ENCODE results near the gene AGBL4. TPM values are rescaled to one million over a fixed set of nuclear protein-coding genes. Genes with fewer than 3 reads are reported as not detected.
"Not testable (repeated sequence)": the region's sequence is repeated elsewhere in the genome, so short reads cannot be mapped to it uniquely, and the experiment has no call there.

The AGBL4 gene
- total RNA-seq, 2 donors from 2014 or later, result not detected

DNA sequence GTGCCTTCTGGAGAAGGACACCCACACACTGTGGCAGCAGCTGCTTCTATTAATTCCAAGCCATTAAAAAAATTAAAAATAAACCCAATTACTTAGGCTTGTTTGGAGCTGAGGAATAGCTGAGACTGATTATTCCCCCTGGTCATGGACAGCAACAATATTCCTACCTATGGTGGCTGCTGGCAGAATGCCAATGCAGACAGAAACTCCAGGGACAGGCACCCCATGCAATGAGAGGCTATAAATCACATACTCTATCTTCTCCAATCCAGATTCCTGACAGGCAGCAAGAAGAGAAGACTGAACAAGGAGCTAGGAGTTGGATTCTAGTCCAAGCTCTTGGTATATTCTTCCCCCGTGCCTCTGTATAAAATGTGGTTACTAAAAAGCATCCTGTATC is 971.7 kb downstream of the AGBL4 start:
- Mint-ChIP-seq H3K4me3 (no peak overlapping the region), H3K4me1 (no peaks in the 10 kb centered on the region), H3K36me3 (ENCODE audit: low read depth) (no peaks in the 10 kb centered on the region), H3K27me3 (no peaks in the 10 kb centered on the region), H3K27ac (no peak overlapping the region)
- DNase-seq (no peak), ATAC-seq (no peak)
- H3K9me3 ChIP-seq (ENCODE audit: control insufficient read depth, low read length, poor library complexity, severe bottlenecking), result no peaks in the 10 kb centered on the region

DNA sequence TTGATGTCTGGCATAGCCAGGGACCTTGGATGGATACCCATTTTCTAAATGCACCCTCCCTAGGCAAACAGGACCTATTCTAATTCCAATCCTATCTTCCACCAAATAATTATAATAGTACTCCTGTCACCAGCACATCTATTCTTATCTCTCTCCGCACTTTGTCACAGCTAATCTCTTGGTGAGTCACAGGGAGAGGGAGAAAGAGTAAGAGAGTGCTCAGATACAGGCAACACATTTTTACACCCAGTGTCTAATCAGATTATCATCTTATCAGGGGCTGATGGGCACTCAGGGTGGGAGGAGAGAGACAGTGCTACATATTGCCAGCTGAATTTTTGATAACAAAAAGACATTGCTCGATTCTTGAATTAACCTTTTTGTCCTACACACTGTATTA is 972.1 kb downstream of the AGBL4 start:
- no peak for DNase-seq
- Mint-ChIP-seq H3K4me1 (no peaks in the 10 kb centered on the region), H3K4me3 (no peak overlapping the region), H3K27me3 (no peaks in the 10 kb centered on the region), H3K36me3 (ENCODE audit: low read depth) (no peaks in the 10 kb centered on the region), H3K27ac (no peak overlapping the region)
- ATAC-seq, result no peak
- H3K9me3 ChIP-seq (ENCODE audit: control insufficient read depth, low read length, poor library complexity, severe bottlenecking), result no peaks in the 10 kb centered on the region

DNA sequence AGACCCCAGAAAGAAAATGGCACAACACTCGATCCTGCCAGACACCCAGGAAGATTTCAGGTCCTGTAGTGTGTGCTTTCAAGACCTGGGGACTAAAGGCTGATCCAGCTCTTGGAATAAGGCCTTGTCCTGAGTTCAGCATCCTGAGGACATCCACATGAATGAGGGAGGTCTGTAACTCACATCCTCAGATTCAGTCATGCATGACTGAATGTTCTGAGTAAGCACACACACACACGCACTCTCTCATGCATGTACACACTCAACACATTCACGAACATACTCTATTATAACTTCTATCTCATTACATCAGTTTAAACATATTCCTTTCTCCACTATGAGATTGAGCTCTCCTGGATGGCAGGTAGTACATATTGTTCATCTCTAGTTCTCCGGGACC is 973.7 kb downstream of the AGBL4 start:
- H3K27ac Mint-ChIP-seq, result no peak overlapping the region
- ATAC-seq (no peak), DNase-seq (no peak)
- no peak overlapping the region for H3K4me3 Mint-ChIP-seq
- H3K9me3 ChIP-seq (ENCODE audit: control insufficient read depth, low read length, poor library complexity, severe bottlenecking), result no peaks in the 10 kb centered on the region
- no peaks in the 10 kb centered on the region for H3K36me3 Mint-ChIP-seq (ENCODE audit: low read depth)
- no peaks in the 10 kb centered on the region for H3K4me1 Mint-ChIP-seq
- no peaks in the 10 kb centered on the region for H3K27me3 Mint-ChIP-seq

DNA sequence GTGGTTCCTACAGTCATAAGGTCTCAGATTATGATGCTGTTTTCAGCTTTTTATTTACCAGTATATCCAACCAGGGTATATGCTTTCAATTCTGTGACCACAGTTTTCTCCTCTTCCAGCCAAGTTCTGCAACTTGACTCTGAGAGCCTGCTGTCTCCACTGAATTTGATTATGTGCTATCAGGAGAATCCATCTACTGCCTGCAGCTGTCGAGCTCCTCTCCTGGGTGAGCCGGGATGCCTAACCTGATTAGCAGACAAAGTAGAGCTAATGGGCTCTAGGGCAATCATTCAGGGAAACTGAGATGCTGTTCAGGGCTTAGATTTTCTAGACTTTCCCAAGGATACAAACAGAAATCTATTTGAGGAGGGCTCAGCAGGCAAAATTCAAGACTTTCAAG is 975.6 kb downstream of the AGBL4 start:
- H3K4me3 Mint-ChIP-seq, result no peak overlapping the region
- H3K9me3 ChIP-seq (ENCODE audit: control insufficient read depth, low read length, poor library complexity, severe bottlenecking), result no peaks in the 10 kb centered on the region
- no peaks in the 10 kb centered on the region for H3K36me3 Mint-ChIP-seq (ENCODE audit: low read depth)
- no peak for ATAC-seq
- H3K27me3 Mint-ChIP-seq, result no peaks in the 10 kb centered on the region
- H3K27ac Mint-ChIP-seq, result no peak overlapping the region
- no peaks in the 10 kb centered on the region for H3K4me1 Mint-ChIP-seq
- no peak for DNase-seq

DNA sequence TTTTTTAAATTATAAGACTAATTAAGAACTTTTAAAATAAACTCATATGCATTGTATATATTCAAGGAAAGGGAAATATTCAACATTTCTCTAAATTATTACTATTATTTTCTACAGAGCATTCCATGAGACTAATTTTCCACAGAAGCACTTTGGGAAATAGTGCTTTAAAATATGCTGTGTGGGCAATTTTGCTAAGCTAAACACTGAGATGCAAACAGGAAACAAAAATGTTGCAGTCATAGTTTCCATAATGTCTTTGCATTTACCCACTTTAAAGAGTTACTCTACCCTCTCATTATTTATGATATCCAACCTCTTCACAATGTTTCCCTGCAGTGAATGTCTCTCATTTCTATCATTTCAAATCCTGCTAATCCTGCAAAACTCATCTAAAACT is 977.4 kb downstream of the AGBL4 start:
- Mint-ChIP-seq H3K27ac (no peak overlapping the region), H3K4me1 (no peaks in the 10 kb centered on the region), H3K4me3 (no peak overlapping the region), H3K36me3 (ENCODE audit: low read depth) (no peaks in the 10 kb centered on the region), H3K27me3 (no peaks in the 10 kb centered on the region)
- DNase-seq (no peak), ATAC-seq (no peak)
- H3K9me3 ChIP-seq (ENCODE audit: control insufficient read depth, low read length, poor library complexity, severe bottlenecking), result no peaks in the 10 kb centered on the region

DNA sequence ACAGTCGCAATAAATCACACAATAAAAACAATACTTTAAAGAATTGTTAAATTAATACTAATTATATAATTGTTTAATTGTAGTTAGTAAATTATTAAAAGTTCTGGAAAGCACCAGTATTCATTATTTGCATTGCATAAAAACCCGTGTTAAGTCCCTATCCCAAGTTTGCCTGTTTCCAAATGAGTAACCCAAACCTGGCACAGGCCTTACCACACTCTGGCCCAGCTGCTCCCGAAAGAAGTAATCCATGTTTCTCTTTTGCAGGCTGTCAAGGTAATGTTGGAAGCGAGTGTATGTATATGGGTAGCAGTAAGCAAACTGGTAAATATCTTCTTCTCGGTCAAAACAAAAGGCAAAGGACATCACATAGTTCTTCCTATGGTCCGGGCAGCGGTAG is 978.4 kb downstream of the AGBL4 start:
- Mint-ChIP-seq H3K4me1 (no peaks in the 10 kb centered on the region), H3K27ac (no peak overlapping the region), H3K4me3 (no peak overlapping the region)

DNA sequence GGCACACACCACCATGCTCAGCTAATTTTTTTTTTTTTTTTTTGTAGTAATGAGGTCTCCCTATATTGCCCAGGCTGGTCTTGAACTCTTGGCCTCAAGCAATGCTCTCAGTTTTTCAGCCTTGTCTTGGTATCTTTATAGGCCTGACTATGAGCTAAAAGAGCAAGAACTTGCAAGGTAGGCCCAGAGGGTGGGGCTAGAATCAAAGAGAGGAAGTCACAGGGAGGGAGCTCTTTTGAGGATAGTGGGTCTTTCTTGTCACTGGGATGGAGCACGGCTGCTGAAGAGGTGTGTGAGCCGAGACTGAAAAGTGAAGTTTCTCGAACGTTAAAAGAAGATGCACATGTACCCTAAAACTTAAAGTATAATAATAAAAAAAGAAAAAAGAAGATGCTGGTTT is 987.1 kb downstream of the AGBL4 start:
- DNase-seq, result no peak
- no peaks in the 10 kb centered on the region for H3K4me1 Mint-ChIP-seq

More for the DNA sequence above, 978.4 kb downstream of the AGBL4 start:
- no peak for DNase-seq
- H3K27me3 Mint-ChIP-seq, result no peaks in the 10 kb centered on the region
- H3K36me3 Mint-ChIP-seq (ENCODE audit: low read depth), result no peaks in the 10 kb centered on the region
- no peaks in the 10 kb centered on the region for H3K9me3 ChIP-seq (ENCODE audit: control insufficient read depth, low read length, poor library complexity, severe bottlenecking)
- ATAC-seq, result no peak

DNA sequence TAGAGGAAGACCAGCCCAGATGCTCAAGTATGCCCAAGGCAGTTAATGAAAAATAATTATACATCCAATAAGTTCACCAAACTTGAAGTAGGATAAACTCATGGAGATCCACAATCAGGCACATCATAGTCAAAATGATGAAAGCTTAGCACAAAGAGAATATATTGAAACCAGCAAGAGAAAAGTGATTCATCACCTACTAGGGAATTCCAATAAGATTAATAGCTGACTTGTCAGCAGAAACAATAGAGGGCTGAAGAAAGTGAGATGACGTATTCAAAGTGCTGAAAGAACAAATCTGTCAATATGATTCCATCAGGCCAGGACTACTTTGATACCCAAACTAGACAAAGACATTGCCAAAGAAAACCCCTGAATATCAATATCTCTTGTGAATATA is 995.4 kb downstream of the AGBL4 start:
- ATAC-seq (no peak), DNase-seq (no peak)
- Mint-ChIP-seq H3K27me3 (no peaks in the 10 kb centered on the region), H3K4me3 (no peak overlapping the region), H3K4me1 (no peaks in the 10 kb centered on the region), H3K36me3 (ENCODE audit: low read depth) (no peaks in the 10 kb centered on the region), H3K27ac (no peak overlapping the region)
- H3K9me3 ChIP-seq (ENCODE audit: control insufficient read depth, low read length, poor library complexity, severe bottlenecking), result no peaks in the 10 kb centered on the region

More for the DNA sequence above, 987.1 kb downstream of the AGBL4 start:
- H3K27me3 Mint-ChIP-seq, result no peaks in the 10 kb centered on the region
- H3K36me3 Mint-ChIP-seq (ENCODE audit: low read depth), result no peaks in the 10 kb centered on the region
- no peak overlapping the region for H3K27ac Mint-ChIP-seq
- H3K9me3 ChIP-seq (ENCODE audit: control insufficient read depth, low read length, poor library complexity, severe bottlenecking), result no peaks in the 10 kb centered on the region
- no peak overlapping the region for H3K4me3 Mint-ChIP-seq
- ATAC-seq, result no peak

DNA sequence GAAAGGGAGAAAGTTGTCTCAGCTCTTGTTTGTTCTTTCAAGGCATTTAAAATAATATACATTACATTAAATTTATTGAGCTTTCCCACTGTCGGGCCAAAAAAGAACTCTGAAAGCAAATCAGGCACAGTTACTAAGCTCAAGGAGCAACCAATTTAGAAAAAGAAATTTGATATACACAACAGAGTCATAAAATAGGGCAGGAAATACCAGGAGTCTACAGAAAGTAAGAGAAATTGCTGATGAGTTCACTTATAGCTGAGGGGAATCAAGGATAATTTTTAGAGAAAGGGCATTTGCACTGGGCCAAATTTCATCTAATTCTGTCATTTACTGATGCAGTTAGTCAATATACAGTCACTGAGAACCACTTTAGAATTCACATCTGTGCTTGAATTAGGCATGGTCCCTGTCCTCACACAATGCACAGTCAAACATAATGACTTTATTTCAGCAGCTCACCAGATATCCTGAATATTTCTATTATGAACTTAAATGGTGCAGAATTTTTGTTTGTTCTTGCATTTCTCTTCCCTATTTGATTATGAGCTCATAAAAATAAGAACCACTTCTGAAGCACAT is 997.4 kb downstream of the AGBL4 start:
- Mint-ChIP-seq H3K4me1 (no peaks in the 10 kb centered on the region), H3K4me3 (no peak overlapping the region), H3K27me3 (no peaks in the 10 kb centered on the region), H3K36me3 (ENCODE audit: low read depth) (no peaks in the 10 kb centered on the region), H3K27ac (no peak overlapping the region)
- H3K9me3 ChIP-seq (ENCODE audit: control insufficient read depth, low read length, poor library complexity, severe bottlenecking), result no peaks in the 10 kb centered on the region
- ATAC-seq (no peak), DNase-seq (no peak)

DNA sequence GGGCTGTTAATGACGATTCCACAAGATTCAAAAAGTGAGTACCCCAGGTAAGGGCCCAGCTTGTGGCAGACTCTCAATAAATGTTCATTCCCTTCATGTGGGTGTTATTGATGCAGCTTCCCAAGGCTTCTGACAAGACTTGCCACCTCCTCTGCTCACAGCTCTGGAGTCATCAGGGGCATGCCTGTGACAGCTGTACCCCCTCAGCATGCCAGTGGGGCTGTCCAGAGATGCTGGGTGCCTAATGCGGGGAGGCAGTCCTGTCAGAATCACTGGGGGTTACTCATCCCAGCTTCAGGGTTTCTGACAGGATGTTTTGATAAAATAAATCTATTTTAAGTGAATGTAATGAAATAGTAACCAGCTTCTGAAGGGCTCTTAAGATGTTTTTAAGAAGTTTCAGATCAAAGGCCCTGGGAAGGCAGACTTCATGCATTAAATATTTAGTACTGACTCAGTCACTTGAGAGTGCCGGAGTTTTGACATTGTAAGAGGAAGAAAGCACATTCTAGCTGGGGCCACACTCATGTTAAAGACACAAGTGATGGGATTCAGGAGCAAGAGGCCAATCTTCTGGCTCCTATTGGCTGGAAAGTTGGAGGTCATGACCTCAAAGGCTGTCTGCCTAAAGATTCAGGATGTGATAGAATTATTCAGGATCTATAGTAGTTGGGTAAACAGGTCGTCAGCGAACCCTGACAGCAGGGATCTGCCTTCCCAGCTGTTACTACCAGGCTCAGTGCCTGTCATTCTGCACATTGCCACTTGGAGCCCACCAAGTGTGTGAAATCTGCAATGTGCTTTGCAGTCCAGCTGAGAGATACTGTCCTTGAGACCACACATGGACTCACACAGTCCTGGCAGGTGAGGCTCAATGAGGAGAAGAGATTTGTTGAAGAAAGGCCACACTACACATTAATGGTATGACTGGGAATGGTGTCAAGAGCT is 1007.5 kb downstream of the AGBL4 start:
- H3K27ac Mint-ChIP-seq, result no peak overlapping the region
- no peak overlapping the region for H3K4me3 Mint-ChIP-seq
- no peaks in the 10 kb centered on the region for H3K36me3 Mint-ChIP-seq (ENCODE audit: low read depth)
- DNase-seq, result no peak
- H3K4me1 Mint-ChIP-seq, result no peaks in the 10 kb centered on the region
- no peaks in the 10 kb centered on the region for H3K27me3 Mint-ChIP-seq
- ATAC-seq, result no peak
- no peaks in the 10 kb centered on the region for H3K9me3 ChIP-seq (ENCODE audit: control insufficient read depth, low read length, poor library complexity, severe bottlenecking)

DNA sequence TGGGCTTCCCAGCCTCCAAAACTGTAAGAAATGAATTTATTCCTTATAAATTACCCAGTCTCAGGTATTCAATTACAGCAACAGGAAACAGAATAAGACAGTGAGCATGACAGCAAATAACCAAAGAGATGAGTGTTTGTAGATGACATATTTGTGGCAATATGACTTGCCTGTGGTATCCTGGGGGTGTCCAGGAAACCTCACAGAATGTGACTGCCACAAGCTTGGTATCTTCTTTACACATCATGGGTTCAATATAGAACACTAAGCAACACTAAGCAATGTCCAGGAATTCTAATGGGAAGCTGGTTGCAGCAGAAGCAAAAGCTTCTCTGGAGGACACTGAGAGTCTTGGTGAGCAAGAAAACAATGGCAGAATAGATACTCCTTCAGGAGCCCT is 1010.7 kb downstream of the AGBL4 start:
- Mint-ChIP-seq H3K27me3 (no peaks in the 10 kb centered on the region), H3K4me1 (no peaks in the 10 kb centered on the region), H3K36me3 (ENCODE audit: low read depth) (no peaks in the 10 kb centered on the region), H3K27ac (no peak overlapping the region), H3K4me3 (no peak overlapping the region)
- no peak for DNase-seq
- no peaks in the 10 kb centered on the region for H3K9me3 ChIP-seq (ENCODE audit: control insufficient read depth, low read length, poor library complexity, severe bottlenecking)
- no peak for ATAC-seq

DNA sequence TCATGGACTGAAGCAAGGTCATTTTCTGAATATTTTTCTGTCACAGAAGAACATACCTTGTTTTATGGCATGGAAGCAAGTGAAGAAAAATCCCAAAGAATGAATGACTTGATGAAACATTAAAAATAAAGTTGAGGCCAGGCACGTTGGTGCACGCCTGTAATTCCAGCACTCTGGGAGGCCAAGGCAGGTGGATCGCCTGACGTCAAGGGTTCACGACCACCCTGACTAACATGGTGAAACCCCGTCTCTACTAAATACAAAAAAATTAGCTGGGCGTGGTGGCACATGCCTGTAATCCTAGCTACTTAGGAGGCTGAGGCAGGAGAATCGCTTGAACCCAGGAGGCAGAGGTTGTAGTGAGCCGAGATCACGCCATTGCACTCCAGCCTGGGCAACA is 1020.8 kb downstream of the AGBL4 start:
- not testable (repeated sequence) for H3K27me3 Mint-ChIP-seq; H3K27ac Mint-ChIP-seq; H3K9me3 ChIP-seq (ENCODE audit: control insufficient read depth, low read length, poor library complexity, severe bottlenecking); DNase-seq; ATAC-seq; H3K4me1 Mint-ChIP-seq; H3K4me3 Mint-ChIP-seq; H3K36me3 Mint-ChIP-seq (ENCODE audit: low read depth)

DNA sequence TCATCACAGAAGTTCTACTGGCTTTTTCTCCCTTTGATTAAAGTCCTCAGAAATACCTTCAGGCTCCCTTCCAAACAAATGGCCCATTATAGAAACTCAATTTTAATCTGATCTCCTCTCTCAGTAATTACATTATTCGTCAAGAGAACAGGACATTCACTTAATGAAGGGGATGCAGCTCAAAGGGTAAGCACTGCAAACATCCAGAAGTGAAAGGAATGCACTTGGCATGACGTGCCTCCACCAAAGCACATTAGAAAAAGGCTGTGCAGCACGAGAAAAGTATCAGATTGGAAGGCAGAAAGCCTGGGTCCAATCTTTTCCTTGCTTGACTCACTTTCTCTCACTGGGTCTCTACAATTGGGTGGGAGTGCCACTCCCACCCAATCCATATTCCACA is 1024.4 kb downstream of the AGBL4 start:
- no peak overlapping the region for H3K27ac Mint-ChIP-seq
- no peaks in the 10 kb centered on the region for H3K27me3 Mint-ChIP-seq
- H3K36me3 Mint-ChIP-seq (ENCODE audit: low read depth), result no peaks in the 10 kb centered on the region
- ATAC-seq (no peak), DNase-seq (no peak)
- no peaks in the 10 kb centered on the region for H3K4me1 Mint-ChIP-seq
- no peak overlapping the region for H3K4me3 Mint-ChIP-seq
- no peaks in the 10 kb centered on the region for H3K9me3 ChIP-seq (ENCODE audit: control insufficient read depth, low read length, poor library complexity, severe bottlenecking)

DNA sequence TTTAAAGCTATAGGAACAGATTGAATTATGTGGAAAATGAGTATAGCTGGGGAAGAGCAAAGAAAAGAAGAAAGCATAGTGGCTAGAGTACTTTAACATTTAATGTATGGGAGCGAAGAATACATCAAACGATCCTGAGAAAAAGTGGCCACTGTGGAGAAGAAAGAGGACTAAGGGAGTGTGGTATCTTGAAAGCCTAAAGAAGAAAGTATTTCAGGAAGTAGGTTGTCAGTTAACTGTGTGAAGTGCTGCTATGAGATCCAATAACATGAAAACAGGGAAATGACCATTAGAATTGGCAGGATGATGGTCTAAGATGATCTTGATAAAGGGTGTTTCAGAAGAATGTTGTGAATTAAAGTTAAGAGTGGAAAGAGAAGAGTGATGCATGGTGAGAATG is 1027.4 kb downstream of the AGBL4 start:
- ATAC-seq (no peak), DNase-seq (no peak)
- Mint-ChIP-seq H3K36me3 (ENCODE audit: low read depth) (no peaks in the 10 kb centered on the region), H3K27me3 (no peaks in the 10 kb centered on the region), H3K4me1 (no peaks in the 10 kb centered on the region), H3K27ac (no peak overlapping the region), H3K4me3 (no peak overlapping the region)
- H3K9me3 ChIP-seq (ENCODE audit: control insufficient read depth, low read length, poor library complexity, severe bottlenecking), result no peaks in the 10 kb centered on the region
